GM21367 (cell line): ENCODE results near the gene DIS3L2.

ENCODE experiments used
- ATAC-seq: cut with Tn5 transposase; IDR thresholded peaks from one replicate; pipeline ENCODE4 v1.9.1; 2021; ENCODE audit not compliant: unreplicated experiment

The DIS3L2 gene

DNA sequence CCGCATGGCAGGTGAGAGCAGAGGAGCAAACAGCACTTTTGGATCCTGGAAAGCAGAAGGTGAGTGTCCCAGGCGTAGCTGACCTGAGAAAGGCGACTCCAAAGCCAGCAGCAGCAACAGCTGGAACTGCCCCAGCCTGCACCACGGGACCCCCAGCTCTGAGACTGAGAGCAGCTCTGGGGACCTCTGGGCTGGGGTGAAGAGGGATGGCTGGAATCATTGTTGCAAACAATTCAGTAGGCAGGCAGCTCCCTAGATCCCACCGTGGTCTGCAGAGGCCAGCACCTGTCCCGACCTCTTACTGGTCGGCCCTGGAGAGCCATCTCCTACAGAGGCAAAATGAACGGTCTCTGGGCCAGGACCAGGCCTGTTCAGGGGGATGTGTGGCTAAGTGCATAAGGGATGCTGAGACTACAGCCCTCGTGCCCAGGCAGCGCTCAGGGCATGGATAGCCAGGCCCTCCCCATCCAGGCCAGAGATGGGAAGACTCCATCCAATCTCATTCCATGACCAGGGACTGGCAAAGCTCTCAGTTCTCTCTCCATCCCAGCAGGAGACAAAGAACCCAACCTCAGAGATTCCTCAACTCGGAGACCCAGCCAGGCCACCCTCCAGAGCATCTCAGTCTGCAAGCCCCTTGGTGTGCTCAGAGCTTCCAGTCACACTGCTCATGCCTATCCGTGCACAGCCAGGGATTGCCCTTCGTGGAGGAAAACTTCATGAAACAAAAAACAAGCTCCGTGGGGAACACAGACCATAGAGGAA is 378.8 kb downstream of the DIS3L2 start:
- no peak for ATAC-seq

GRCh38 chr2:232341061-232341738 is 379.7 kb downstream of the DIS3L2 start:
- ATAC-seq: no peak

DNA sequence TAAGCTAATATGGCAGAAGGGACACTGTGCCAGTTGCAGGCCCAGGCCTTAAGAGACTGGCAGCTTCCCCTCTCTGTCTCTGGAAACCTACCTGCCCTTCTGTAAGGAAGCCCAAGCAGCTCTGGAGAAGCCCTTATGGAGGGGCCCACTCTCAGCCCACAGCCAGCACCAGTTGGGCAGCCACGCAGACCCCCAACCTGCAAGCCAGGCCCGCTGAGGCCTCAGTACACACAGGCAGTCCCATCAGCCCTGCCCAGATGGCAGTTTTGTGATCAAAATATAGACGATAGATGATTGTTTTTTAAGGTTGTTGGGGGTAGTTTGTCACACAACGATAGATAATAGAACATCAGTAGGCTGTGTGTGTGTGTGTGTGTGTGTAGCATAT is 380.2 kb downstream of the DIS3L2 start:
- no peak for ATAC-seq

GRCh38 chr2:232342635-232343565 is 381.4 kb downstream of the DIS3L2 start:
- no peak for ATAC-seq

GRCh38 chr2:232343821-232344220 is 382.3 kb downstream of the DIS3L2 start:
- ATAC-seq: no peak

DNA sequence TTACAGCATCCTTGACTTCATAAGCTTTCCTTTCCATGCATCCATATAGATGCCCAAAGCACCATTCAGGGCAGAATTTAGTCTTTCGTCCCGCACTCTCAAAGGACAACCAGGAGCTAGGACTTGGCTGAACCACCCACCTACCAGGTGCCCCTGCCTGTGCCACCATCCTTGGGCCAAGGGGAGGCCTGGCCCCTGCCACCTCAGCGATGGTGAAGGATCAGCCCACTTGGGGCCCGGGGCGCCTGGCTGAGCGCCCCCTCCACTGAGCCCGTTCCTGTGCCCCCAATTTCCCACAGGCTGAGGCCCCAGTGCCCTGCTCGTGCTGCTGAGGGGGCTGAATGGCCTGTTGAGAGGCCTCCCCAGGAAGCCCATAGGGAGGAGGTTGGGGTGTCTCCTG is 383.7 kb downstream of the DIS3L2 start:
- no peak for ATAC-seq

GRCh38 chr2:232347369-232347768 is 385.9 kb downstream of the DIS3L2 start:
- no peak for ATAC-seq

DNA sequence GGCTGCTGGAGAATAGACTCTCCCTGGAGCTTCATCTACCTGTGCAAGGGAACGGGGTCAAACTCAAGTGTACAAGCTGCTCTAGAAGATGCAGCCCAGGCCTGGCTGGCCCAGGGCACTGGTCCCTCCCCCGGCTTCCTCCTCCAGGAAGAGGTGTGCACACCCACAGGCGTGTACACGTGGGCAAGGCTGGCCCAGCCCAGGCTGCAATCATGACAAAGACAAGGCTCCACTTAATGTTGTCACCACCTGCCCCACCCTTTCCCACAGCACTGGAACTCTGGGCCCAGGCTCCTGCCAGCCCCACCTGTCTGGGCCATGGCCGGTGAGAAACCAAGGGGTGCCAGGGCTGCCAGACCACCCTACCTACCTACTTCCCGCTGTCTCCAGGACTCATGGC is 387.4 kb downstream of the DIS3L2 start:
- ATAC-seq: no peak

DNA sequence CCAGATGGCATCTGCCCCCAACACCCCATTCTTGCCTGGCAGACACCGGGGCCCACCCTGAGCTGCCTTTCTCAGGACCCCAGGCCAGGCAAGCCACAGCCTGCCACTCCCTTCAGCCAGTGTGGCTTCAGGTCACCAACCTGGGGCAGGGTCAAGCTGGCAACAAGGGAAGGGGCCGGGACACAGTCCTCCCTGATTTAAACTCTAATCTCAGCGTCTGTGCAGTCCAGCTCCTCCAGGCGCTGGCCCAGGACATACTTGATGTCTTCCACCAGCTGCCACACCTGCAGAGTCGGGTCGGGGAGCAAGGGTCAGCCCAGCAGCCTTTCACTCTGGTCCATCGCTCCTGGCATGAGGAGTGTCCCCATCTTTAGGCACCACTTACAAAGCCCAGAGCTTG is 388.0 kb downstream of the DIS3L2 start:
- no peak for ATAC-seq

GRCh38 chr2:232349946-232350635 is 388.6 kb downstream of the DIS3L2 start:
- ATAC-seq: no peak

DNA sequence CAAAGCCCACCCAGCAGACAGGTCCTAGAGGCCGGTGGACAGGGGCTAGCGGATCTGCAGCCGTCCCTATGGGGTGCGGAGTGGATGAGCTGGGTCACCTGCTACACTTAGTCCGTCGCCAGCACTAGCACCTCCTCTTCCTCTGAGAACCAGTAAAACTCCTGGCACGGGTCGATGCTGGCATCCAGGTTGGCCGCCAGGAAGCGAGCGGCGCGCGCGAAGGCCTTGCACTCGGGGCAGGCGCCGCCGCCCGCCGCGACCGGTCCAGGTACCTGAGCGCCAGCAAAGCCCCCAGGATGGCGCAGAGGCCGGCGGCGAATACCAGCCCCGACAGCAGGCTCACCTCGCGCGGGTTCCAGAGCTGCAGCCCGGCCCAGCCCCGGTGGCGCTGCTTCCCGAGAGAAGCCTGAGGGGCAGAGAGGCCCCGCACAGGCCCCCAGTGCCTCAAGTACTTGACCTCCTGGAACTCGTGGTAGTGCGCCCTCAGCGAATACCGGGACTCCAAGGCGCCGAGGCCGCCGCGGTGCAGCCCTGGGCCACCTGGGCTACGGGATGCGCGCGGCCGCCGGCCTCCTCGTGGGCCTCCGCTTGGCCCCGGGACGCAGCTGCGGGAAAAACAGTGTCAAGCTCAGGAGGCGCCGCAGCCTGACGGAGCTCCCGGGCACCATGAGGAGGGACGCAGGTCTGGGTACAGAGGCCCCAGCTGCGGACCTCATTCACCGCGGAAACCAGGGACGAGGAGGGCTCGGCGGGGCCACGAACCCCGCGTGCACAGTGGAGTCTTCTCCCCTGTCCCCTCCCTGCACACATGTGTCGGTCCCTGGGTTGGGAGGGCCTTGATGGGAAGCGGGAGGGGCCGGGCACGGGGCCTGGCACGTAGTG is 389.5 kb downstream of the DIS3L2 start:
- no peak for ATAC-seq

- no peak for ATAC-seq
Measured at GRCh38 chr2:232351686-232352510, 390.4 kb downstream of the DIS3L2 start.

- ATAC-seq: no peak
Measured at GRCh38 chr2:232352511-232353091, 391.1 kb downstream of the DIS3L2 start.

GRCh38 chr2:232353096-232353495 is 391.6 kb downstream of the DIS3L2 start:
- no peak for ATAC-seq

GRCh38 chr2:232353660-232354059 is 392.1 kb downstream of the DIS3L2 start:
- no peak for ATAC-seq

DNA sequence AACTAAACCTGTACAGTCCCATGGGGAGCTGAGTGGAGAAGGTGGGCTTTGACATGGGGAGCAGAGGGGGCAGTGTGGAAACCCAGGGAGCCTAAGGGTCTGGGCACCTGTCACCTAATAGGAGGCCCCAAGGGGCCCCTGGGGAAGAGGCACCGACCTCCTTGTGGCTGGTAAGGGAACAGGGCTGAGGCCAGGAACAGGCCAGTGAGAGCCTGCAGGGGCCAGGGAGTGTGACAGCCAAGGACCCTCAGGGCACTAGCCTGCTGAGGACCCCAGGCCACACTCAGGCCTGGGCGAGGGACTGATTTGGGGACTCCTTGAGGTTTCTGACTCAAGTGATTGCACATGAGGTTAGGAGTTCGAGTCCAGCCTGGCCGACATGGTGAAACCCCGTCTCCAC is 392.6 kb downstream of the DIS3L2 start:
- no peak for ATAC-seq

GRCh38 chr2:232361646-232362045 is 400.1 kb downstream of the DIS3L2 start:
- ATAC-seq: no peak

DNA sequence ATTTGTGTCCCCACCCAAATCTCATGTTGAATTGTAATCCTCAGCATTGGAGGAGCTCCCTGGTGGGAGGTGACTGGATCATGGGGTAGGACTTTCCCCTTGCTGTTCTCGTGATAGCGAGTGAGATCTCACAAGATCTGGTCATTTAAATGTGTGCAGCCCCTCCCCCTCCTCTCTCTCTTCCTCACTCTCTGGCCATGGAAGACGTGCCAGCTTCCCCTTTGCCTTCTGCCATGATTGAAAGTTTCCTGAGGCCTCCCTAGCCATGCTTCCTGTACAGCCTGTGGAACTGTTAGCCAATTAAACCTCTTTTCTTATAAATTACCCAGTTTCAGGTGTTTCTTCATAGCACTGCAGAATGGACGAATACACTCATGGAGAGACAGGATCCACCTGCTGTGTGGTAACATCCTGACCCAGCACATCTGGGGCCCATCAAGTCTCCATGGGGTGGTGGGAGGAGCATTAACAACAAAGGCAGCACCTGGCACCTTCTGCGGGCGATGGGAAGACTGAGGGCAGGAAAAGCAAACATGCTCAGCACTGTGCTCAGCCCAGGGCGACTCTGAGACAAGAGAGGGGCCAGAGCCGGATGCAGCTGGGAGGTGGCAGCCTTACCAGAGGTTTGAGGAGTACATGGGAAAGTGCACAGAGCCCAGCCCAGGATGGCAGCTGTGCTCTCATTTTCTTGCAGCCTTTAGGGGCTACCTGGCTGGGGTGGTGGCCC is 400.8 kb downstream of the DIS3L2 start:
- ATAC-seq: no peak
